ENCODE results near the gene PCDHGC3.
A peak's percentile ranks its signal among the peaks of the same experiment; 100 is the strongest.

Gene PCDHGC3

DNA sequence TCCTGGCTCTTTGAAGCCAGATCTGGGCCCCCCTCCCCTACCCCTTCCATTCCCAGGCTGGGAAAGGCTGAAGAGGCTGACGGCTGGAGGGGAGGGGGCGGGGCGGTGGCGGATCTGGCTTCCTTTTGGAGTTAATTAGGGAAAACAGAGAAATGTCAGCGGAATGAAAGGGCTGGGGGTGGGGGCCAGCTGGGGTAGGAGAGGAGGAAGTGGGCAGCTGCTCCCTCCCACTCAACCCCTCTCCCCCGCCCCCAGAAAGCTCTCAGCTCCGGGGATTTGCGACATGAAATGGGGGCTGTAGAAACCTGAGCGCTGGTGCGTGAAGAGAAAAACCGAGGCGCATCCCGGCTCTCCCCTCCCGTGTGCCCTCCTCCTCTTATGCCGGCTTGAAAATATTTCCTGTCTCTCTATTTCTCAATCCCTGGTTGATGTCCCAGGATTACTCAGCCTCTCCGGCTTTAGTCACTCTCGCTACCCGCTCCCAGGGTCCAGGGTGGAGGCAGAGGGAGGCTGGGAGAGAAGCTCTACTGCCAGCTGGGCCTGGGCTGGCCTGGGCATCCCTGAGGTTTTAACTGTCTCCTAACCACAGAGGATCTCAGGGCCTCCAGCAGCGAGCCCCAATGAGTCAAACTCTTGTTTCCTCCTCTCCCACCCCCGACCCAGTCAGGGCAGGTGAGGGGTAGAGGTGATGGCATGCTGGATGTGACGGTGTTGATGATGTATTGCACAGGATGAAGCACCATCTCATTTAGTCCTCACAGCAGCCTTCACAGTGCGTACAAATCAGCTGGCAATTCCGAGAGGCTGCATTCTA is 33.2 kb downstream of the PCDHGC3 start:
- peak; percentile 93 for DNase-seq

DNA sequence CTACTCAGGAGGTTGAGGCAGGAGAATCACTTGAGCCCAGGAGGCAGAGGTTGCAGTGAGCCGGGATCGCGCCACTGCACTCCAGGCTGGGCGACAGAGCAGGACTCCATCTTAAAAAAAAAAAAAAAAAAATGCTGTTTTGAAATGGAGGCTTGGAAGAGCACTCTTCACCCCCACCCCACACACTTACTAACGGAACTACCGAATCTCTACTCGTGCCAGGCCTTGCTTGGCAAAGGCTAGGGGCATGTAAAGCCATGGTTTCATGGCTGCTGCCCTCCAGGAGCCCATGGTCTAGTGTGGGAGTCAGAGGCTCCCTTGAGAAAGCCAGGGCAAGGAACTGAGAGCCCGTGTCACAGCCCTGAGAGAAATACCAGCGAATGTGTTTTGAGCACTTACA is 34.4 kb downstream of the PCDHGC3 start:
- no peak for DNase-seq

DNA sequence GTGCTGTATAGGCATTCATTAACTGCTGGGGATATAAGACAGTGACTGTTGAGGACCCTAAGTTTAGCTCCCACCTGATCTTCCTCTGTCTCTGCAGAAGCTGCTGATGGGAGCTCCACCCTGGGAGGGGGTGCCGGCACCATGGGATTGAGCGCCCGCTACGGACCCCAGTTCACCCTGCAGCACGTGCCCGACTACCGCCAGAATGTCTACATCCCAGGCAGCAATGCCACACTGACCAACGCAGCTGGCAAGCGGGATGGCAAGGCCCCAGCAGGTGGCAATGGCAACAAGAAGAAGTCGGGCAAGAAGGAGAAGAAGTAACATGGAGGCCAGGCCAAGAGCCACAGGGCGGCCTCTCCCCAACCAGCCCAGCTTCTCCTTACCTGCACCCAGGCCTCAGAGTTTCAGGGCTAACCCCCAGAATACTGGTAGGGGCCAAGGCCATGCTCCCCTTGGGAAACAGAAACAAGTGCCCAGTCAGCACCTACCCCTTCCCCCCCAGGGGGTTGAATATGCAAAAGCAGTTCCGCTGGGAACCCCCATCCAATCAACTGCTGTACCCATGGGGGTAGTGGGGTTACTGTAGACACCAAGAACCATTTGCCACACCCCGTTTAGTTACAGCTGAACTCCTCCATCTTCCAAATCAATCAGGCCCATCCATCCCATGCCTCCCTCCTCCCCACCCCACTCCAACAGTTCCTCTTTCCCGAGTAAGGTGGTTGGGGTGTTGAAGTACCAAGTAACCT is 35.3 kb downstream of the PCDHGC3 start:
- DNase-seq, result no peak

DNA sequence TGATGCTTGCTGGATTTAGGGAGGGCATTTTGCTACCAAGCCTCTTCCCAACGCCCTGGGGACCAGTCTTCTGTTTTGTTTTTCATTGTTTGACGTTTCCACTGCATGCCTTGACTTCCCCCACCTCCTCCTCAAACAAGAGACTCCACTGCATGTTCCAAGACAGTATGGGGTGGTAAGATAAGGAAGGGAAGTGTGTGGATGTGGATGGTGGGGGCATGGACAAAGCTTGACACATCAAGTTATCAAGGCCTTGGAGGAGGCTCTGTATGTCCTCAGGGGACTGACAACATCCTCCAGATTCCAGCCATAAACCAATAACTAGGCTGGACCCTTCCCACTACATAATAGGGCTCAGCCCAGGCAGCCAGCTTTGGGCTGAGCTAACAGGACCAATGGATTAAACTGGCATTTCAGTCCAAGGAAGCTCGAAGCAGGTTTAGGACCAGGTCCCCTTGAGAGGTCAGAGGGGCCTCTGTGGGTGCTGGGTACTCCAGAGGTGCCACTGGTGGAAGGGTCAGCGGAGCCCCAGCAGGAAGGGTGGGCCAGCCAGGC is 36.1 kb downstream of the PCDHGC3 start:
- no peak for DNase-seq

DNA sequence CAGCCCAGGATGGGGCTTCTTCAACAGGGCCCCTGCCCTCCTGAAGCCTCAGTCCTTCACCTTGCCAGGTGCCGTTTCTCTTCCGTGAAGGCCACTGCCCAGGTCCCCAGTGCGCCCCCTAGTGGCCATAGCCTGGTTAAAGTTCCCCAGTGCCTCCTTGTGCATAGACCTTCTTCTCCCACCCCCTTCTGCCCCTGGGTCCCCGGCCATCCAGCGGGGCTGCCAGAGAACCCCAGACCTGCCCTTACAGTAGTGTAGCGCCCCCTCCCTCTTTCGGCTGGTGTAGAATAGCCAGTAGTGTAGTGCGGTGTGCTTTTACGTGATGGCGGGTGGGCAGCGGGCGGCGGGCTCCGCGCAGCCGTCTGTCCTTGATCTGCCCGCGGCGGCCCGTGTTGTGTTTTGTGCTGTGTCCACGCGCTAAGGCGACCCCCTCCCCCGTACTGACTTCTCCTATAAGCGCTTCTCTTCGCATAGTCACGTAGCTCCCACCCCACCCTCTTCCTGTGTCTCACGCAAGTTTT is 36.7 kb downstream of the PCDHGC3 start:
- DNase-seq, result peak; percentile 29

DNA sequence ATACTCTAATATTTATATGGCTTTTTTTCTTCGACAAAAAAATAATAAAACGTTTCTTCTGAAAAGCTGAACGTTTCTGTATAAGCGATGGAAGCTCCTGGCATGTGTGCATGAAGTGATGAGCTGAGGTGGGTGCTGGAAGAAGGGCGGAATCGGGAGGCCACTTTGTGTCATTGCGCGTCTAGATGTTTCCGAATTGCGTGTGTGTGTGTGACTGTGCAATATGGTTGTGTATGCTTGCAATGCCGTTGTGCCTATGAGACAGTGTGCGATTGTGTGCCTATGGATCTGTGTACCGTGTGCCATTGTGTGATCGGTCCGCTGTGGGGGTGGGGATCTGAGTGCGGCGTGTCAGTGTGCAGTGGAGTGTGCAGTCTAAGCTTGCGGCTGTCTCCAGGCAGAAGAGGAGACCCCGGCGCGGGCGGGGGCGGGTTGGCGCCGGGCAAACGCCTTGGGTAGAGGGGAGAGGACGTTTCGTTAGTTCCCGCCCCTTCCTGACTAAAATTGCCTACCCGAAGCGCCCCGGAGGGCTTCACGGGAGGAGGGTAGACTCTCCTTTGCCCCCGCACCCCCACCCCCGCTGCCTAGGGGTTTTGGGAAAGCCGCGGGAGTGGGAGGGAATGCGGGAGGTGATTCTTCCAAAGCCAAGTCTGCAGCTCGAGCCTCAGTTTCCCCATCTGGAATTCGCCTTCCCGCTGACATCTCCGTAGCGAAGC is 37.3 kb downstream of the PCDHGC3 start:
- no peak for DNase-seq

DNA sequence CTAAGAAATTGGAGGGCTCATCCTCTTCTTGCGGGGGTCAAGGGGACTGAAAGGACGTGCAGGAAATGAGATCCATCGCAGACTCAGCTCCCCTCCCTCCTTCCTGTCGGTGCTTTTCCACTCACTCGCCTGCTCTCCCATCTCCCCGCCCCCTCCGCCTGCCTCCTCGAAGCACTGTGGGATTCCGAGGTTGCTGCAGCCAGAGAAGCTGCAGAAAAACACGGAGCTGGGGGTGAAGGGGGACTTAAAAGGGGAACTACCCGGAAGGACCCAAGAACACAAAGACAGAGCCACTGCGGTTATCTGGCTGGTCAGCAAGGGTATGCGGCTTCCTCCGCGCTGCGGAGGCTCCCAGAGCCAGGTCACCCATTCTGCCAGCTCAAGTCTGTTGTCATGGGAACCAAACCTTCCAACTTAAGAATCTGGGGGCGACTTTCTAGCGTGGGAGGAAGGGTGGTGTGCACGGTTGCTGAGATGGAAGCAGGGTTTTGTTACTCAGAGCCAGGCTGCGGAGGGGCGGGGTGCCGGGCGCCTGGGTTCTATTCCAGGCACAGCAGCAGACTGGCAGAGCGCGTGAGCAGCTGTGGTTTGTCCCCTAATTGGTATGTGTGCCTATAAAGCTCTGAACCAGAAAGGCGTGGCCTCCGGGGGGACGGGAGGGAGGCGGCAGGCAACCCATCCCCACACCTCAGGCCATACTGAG is 38.0 kb downstream of the PCDHGC3 start:
- peak; percentile 71 for DNase-seq

DNA sequence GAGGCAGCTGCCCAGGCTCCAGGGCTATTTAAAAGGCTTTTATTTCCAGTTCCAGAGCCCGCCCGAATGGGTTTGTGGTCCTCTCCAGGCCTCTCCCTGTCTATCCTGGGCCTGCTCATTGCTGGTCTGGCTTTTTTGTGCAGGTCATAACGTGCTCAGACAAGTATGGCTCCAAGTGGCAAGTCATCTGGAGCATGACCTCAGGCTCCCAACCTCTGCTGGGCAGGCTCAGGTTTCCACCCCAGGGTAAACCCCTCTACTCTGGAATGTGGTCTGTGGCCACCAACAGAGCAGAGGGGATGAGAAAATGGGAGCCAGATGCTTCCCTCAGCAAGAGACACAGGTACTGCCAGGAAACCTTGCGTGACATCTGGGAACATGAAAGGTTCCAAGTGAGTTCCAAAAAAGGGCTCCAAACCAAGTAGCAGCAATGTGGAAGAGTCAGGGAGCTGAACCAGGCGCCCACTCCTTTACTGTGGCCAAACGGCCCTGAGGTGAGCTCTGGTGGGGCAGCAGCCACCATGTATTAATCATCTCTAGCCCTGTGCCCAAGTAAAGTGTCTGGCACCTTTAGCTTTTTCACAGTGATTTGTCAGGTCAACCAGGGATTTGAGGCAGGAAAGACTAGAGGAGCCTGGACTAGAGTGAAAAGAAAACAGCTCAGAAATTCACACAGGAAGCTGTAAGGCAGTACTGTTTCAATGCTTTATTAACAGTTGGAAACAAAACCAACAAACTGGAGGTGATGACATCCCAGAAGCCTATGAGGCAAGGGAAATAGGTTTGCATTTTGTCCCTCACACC is 38.8 kb downstream of the PCDHGC3 start:
- DNase-seq, result no peak

DNA sequence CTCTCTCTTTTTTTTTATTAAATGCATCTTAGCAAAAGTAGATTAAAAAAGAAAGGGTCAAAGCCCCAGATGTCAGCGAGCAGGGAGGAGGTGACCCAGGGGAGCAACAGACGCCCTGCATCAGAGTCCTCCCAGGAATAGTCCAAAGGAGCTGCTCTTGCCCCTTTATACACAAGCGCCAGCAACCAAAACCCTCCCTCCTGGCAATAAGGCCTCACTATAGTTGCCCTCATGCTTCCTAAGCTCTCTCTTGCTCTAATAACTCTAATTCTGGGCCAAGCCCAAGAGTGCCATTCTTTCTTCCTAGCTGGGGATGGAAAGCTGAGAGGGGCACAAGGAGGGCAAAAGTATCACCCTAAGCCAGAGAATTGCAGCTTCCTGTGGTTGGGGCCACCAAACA is 39.4 kb downstream of the PCDHGC3 start:
- no peak for DNase-seq

DNA sequence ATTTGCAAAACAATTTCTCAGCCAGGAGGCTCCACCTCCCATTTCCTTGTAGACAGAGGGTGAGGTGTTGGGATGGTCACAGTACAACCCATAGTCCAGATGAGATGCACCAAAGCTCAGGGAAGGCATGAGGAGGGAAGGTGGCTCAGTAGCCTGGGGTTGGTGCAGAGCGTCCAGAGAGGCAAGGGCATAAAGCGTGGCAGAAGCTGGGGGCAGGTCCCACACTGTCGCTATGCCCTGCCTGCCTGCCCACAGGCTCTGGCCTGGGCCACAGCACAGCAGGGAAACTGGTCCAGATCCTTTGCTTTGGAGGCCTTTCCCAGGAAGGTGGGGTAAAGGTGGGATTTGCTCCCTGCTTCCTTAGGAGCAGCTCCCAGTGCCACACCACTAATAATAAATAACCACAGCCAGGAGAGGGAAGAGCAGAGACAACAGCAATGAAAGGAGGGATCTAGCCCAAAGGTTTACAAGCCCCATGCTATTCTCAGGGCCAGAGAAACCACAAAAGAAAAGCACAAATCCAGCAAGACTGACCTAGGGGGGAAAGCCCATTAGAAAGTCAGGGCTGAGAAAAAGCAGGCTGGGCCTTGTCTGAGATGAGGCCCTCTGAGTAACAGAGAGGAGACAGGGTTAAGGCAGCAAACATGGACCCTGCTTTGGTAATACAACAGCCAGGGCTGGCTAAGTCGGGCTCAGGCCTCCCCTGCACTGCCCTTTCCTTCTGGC is 40.3 kb downstream of the PCDHGC3 start:
- no peak for DNase-seq

DNA sequence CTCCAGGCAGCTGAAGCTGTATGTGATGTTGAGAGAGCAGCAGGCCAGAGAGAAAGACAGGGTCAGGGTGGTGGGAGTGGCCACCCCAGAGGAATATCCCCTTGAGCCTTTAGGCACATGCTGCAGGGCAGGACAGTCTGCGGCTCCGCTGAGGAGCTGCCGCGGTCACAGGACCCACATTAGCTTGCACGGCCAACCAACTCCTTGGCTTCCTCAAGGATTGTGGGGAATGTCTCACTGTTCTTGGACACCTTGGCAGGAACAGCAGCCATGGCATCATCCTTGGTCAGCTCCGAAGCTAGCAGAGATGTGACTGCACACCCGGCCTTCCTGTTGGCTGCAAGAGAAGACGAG is 40.9 kb downstream of the PCDHGC3 start:
- no peak for DNase-seq

DNA sequence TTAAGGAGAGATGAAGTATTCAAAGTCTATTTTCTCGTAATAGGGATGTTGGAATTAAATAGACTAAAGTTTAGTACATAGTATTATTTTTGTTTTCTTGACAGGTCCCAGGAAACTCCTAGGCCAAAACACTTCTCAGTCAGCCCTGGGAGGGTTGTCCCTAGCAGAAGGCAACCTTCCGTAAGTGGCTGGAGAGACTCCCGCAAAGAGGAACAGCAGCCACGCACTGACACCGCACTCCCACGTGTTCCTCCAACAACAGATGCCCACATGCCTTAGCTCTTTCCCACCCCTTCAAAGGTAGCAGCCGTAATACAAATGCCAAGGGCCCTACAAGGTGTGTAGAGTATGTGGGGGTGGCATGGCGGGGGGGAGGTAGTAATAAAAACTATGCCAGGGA is 41.5 kb downstream of the PCDHGC3 start:
- no peak for DNase-seq

DNA sequence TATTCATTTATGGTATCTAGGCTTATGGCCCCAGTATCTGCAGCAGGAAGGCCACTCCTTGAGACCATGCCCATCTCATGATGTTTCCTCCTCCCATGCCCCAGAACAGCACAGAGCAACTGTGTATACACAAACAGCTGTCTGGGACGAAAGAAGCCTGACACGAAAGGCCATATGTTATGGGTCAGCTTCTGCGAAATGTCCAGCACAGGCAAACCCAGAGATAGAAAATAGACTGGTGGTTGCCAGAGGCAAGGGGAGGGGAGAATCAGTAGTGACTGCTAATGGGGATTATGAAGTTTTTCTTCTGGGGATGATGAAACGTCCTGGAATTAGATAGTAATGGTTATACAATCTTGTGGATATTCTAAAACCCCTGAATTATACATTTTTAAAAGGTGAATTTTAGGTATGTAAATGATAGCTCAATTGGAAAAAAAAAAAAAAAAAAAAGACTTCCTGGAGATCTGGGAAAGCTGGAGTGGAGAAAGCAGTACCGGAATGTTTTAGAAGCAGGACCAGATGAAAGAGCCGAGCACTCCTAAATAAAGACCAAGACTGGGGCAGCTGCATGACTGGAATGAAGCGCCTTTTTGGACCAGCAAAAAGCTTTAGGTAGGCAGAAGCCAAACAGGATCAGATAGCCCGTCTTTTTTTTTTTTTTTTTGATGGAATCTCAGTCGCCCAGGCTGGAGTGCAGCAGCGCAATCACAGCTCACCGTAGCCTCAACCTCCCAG is 42.3 kb downstream of the PCDHGC3 start:
- DNase-seq, result no peak

DNA sequence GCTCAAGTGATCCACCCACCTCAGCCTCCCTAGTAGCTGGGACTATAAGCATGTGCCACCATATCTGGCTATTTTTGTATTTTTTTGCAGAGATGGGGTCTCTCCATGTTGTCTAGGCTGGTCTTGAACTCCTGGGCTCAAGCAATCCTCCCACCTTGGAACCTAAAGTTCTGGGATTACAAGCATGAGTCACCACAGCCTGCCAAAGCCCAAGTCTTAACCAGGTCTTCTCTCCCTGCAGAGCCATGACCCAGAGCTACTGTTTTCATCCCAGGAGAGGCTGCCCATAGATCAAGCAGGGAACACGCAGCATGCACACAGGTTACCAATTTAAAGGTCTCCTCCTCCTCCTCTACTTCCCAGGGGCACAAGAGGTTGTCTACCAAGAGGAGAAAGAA is 42.9 kb downstream of the PCDHGC3 start:
- no peak for DNase-seq

DNA sequence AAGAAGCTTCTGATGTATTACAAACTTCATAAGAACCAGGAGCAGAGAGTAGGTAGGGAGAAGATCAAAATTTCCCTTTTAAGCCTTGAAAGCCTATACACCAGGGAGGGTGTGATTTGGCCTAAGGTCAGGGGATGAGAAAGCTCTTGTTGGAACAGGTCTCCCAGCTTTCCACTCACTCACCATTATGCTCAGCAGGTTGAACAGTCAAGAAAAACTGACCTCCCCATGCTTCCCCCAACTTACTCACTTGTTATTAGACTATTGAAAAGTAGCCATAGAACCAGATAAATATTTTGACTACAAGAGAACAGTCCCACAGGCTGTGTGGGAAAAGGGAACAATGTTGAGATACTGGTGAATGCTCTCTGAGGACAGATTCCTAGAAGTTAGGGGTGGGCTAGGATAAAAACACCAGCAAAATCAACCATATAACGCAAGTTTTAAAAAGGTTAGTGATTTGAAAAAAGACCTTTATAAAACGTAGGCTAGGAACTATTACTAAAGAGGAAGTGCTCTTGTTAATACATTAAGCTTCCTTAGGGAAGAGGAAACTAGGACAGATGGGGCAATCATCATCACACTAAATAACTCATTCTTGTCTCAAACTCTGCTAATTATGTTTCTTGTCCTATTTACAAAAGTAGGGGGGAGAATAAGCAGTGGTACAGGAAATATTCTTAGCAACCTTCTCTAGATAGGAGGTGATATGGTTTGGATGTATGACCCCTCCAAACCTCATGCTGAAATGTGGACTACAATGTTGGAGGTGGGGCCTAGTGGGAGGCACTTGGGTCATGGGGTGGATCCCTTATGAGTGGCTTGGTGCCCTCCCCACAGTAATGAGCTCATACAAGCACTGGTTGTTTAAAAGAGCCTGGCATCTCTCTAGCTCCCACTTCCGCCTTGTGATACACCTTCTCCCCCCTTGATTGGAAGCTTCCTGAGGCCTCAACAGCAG is 44.1 kb downstream of the PCDHGC3 start:
- no peak for DNase-seq

DNA sequence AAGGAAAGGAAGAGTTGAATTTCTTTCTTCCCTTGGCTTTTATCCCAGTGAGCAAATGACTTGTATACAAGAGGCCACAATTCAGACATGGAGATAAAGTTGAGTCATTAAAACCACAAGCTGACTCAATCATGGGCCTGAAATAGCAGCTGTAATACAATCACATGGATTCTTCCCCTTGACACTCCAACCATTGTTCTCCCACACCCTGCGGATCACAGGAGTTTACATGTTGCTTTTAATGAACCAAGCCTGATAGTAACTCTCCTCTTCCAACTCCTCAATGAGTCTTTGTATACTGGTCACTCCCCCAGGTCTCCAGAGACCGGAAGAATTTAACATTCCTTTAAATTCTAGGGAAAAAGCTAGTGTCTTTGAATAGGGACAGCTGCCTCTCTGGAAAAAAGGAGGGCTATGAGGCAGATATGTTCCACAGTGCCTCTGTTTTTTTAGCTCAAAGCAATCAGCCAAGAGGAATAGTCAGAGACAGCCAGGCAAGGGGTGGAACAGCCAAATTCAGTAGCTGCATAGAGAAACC is 45.5 kb downstream of the PCDHGC3 start:
- peak; percentile 97 for DNase-seq

DNA sequence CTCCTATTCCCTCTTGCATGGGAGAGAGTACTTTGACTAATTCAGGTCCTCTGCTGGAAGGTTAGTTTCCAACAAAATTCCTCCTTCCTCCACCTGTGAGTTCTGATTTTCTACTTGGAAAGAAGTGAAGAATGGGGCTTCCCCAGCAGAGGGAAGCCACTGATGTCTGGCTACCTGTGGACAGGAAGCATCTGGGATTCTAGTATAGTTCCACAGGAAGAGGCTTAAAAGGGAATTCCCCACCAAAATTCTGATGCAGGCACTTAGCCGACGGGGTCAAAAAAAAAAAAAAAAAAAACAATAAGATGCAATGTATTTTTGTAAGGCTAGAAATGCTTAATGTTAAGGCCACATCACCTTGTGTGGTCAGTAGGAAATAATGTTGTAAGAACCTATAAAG is 46.5 kb downstream of the PCDHGC3 start:
- DNase-seq, result no peak

DNA sequence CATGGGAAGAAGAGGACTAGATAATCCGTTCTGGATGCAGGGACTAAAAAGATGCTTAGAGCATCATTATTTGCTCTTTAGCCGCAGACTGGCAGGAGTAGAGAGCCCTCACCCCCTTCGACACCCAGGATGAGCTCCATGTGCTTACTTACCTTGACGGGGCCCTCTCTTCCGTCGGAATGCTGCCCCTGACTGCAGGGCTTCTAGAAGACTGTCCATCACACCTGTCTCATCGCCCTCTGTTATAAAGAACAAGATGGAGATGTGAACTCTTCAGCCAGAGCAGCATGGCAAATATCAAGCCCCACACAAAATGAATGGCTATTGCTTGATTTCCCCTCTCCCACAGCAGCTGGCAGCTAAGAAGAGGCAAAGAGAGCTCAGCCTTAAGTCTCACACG is 48.2 kb downstream of the PCDHGC3 start:
- no peak for DNase-seq
